Endothelial cell (in vitro differentiated cells): ENCODE results near the gene NISCH. TPM values are rescaled to one million over a fixed set of nuclear protein-coding genes. Genes with fewer than 3 reads are reported as not detected.

ENCODE experiments used
- DNase-seq: peaks from one replicate; pipeline ENCODE4 v3.0.0; 2021; ENCODE audit warnings: low spot score
- H3K27ac Mint-ChIP-seq: one replicate; pipeline ENCODE4 v1.8.0; 2021; ENCODE audit warnings: mixed read lengths, inconsistent platforms; ENCODE audit not compliant: unreplicated experiment
- H3K27me3 Mint-ChIP-seq: one replicate; pipeline ENCODE4 v1.8.0; 2021; ENCODE audit warnings: mild to moderate bottlenecking, moderate library complexity, mixed read lengths, inconsistent platforms; ENCODE audit not compliant: unreplicated experiment
- H3K36me3 Mint-ChIP-seq: one replicate; pipeline ENCODE4 v1.8.0; 2021; ENCODE audit warnings: mild to moderate bottlenecking, low read depth, mixed read lengths, inconsistent platforms; ENCODE audit not compliant: unreplicated experiment
- H3K4me1 Mint-ChIP-seq: one replicate; pipeline ENCODE4 v1.8.0; 2021; ENCODE audit warnings: mild to moderate bottlenecking, mixed read lengths, inconsistent platforms; ENCODE audit not compliant: unreplicated experiment
- H3K4me3 Mint-ChIP-seq: one replicate; pipeline ENCODE4 v1.8.0; 2021; ENCODE audit warnings: mild to moderate bottlenecking, mixed read lengths, inconsistent platforms; ENCODE audit not compliant: unreplicated experiment
- H3K9me3 Mint-ChIP-seq: one replicate; pipeline ENCODE4 v1.8.0; 2021; ENCODE audit warnings: mixed read lengths, inconsistent platforms; ENCODE audit not compliant: unreplicated experiment
- CTCF ChIP-seq: fragments of 200-600 bp; sonication (generic); IDR thresholded peaks from one replicate; pipeline ENCODE4 v1.5.0; 2021; ENCODE audit warnings: antibody characterized with exemption; ENCODE audit not compliant: unreplicated experiment
- total RNA-seq: library from RNA; stranded (reverse); fragmentation: NEBNext Ultra II Directional; extraction: Animal tissue kit (Norgen Biotek cat#: 25700); gene quantifications from one replicate; pipeline ENCODE4 v1.2.1, GENCODE V29; 2021; ENCODE audit not compliant: unreplicated experiment

The NISCH gene
- total RNA-seq, 1 donor from 2014 or later, result 261 TPM

GRCh38 chr3:52517796-52518722 lies 62.7 kb downstream of the NISCH start:
- Mint-ChIP-seq H3K36me3 (peaks cover 33% of the 10 kb centered on the region), H3K9me3 (no peaks in the 10 kb centered on the region), H3K4me3 (peak overlapping the region; percentile 56), H3K27ac (no peak overlapping the region), H3K4me1 (no peaks in the 10 kb centered on the region), H3K27me3 (peaks cover 12% of the 10 kb centered on the region)
- TF ChIP-seq CTCF, result no peak
- no peak for DNase-seq

GRCh38 chr3:52518723-52519444 lies 63.5 kb downstream of the NISCH start:
- Mint-ChIP-seq H3K36me3 (peaks cover 38% of the 10 kb centered on the region), H3K27me3 (peaks cover 12% of the 10 kb centered on the region), H3K4me3 (no peak overlapping the region), H3K9me3 (no peaks in the 10 kb centered on the region), H3K4me1 (no peaks in the 10 kb centered on the region), H3K27ac (no peak overlapping the region)
- DNase-seq, result no peak
- TF ChIP-seq CTCF, result no peak

GRCh38 chr3:52519445-52520140 lies 64.2 kb downstream of the NISCH start:
- Mint-ChIP-seq H3K9me3 (no peaks in the 10 kb centered on the region), H3K4me1 (no peaks in the 10 kb centered on the region), H3K27me3 (peaks cover 16% of the 10 kb centered on the region), H3K4me3 (no peak overlapping the region), H3K36me3 (peaks cover 44% of the 10 kb centered on the region), H3K27ac (no peak overlapping the region)
- no peak for TF ChIP-seq CTCF
- no peak for DNase-seq

GRCh38 chr3:52520141-52520667 lies 64.8 kb downstream of the NISCH start:
- Mint-ChIP-seq H3K27ac (no peak overlapping the region), H3K4me3 (no peak overlapping the region), H3K9me3 (no peaks in the 10 kb centered on the region), H3K27me3 (peaks cover 16% of the 10 kb centered on the region), H3K4me1 (no peaks in the 10 kb centered on the region), H3K36me3 (peaks cover 42% of the 10 kb centered on the region)
- no peak for TF ChIP-seq CTCF
- DNase-seq, result no peak
